H9 (cell line): ENCODE measurements around the gene RNF17. TPM values are rescaled to one million over a fixed set of nuclear protein-coding genes. Genes with fewer than 3 reads are reported as not detected.

Source experiments
- DNase-seq: peaks from one replicate; pipeline ENCODE4 v3.0.0-alpha.2; 2017
- H2AFZ ChIP-seq: one replicate; pipeline ENCODE4 v1.6.1; 2013; ENCODE audit warnings: mild to moderate bottlenecking, low read length, control low read depth, moderate library complexity
- H2AK5ac ChIP-seq: 2 replicates; pipeline ENCODE4 v1.6.1; 2013; ENCODE audit warnings: low read length, control low read depth, mixed read lengths; ENCODE audit not compliant: insufficient read length
- H2BK120ac ChIP-seq: one replicate; pipeline ENCODE4 v1.6.1; 2013; ENCODE audit warnings: low read depth, mild to moderate bottlenecking, low read length, control low read depth, inconsistent platforms; ENCODE audit not compliant: poor library complexity, severe bottlenecking
- H2BK12ac ChIP-seq: 2 replicates; pipeline ENCODE4 v1.6.1; 2013; ENCODE audit warnings: low read length, control low read depth, mixed read lengths, low read depth; ENCODE audit not compliant: insufficient read length
- H2BK15ac ChIP-seq: 2 replicates; pipeline ENCODE4 v1.6.1; 2013; ENCODE audit warnings: low read depth, low read length, control low read depth
- H2BK20ac ChIP-seq: one replicate; pipeline ENCODE4 v1.6.1; 2013; ENCODE audit warnings: low read depth, mild to moderate bottlenecking, low read length, control low read depth, inconsistent platforms; ENCODE audit not compliant: poor library complexity, severe bottlenecking
- H2BK5ac ChIP-seq: 2 replicates; pipeline ENCODE4 v1.6.1; 2013; ENCODE audit warnings: low read length, control low read depth, mixed read lengths; ENCODE audit not compliant: insufficient read length
- H3K14ac ChIP-seq: 2 replicates; pipeline ENCODE4 v1.6.1; 2013; ENCODE audit warnings: low read length, control low read depth; ENCODE audit not compliant: insufficient read depth
- H3K18ac ChIP-seq: 2 replicates; pipeline ENCODE4 v1.6.1; 2013; ENCODE audit warnings: low read depth, mild to moderate bottlenecking, mixed read lengths, low read length, control low read depth; ENCODE audit not compliant: insufficient read length
- H3K23ac ChIP-seq: 2 replicates; pipeline ENCODE4 v1.6.1; 2013; ENCODE audit warnings: low read length, control low read depth, mixed read lengths, low read depth; ENCODE audit not compliant: insufficient read length
- H3K23me2 ChIP-seq: 2 replicates; pipeline ENCODE4 v1.6.1; 2013; ENCODE audit warnings: low read depth, mild to moderate bottlenecking, mixed read lengths, low read length, control low read depth; ENCODE audit not compliant: insufficient read length, poor library complexity, severe bottlenecking
- H3K27ac ChIP-seq: 2 replicates; pipeline ENCODE4 v1.5.1; 2013; ENCODE audit warnings: low read length, control low read depth, mixed read lengths, low read depth; ENCODE audit not compliant: insufficient read length
- H3K27me3 ChIP-seq: 2 replicates; pipeline ENCODE4 v1.6.1; 2013; ENCODE audit warnings: low read length, control low read depth, inconsistent platforms; ENCODE audit not compliant: insufficient read depth
- H3K4ac ChIP-seq: 2 replicates; pipeline ENCODE4 v1.6.1; 2013; ENCODE audit warnings: low read depth, mild to moderate bottlenecking, control low read depth, inconsistent platforms, low read length, moderate library complexity
- H3K4me1 ChIP-seq: 2 replicates; pipeline ENCODE4 v1.6.1; 2013; ENCODE audit warnings: low read length, control low read depth, inconsistent platforms; ENCODE audit not compliant: insufficient read depth
- H3K4me2 ChIP-seq: 2 replicates; pipeline ENCODE4 v1.6.1; 2013; ENCODE audit warnings: low read length, control low read depth, mixed read lengths; ENCODE audit not compliant: insufficient read length, insufficient read depth
- H3K56ac ChIP-seq: 2 replicates; pipeline ENCODE4 v1.6.1; 2013; ENCODE audit warnings: low read depth, mild to moderate bottlenecking, mixed read lengths, low read length, control low read depth; ENCODE audit not compliant: insufficient read length
- H3K79me1 ChIP-seq: 2 replicates; pipeline ENCODE4 v1.6.1; 2013; ENCODE audit warnings: low read depth, mild to moderate bottlenecking, moderate library complexity, low read length, control low read depth, inconsistent platforms; ENCODE audit not compliant: insufficient read depth, poor library complexity, severe bottlenecking
- H3K79me2 ChIP-seq: 2 replicates; pipeline ENCODE4 v1.6.1; 2013; ENCODE audit warnings: low read length, control low read depth, inconsistent platforms; ENCODE audit not compliant: insufficient read depth
- H3K9ac ChIP-seq: 2 replicates; pipeline ENCODE4 v1.6.1; 2013; ENCODE audit warnings: low read length, control low read depth, mixed read lengths; ENCODE audit not compliant: insufficient read length; ENCODE audit errors: extremely low read depth
- H3K9me3 ChIP-seq: one replicate; pipeline ENCODE4 v1.6.1; 2013; ENCODE audit warnings: low read depth, low read length, inconsistent platforms; ENCODE audit not compliant: control insufficient read depth
- H3T11ph ChIP-seq: one replicate; pipeline ENCODE4 v1.6.1; 2013; ENCODE audit warnings: mild to moderate bottlenecking, low read length, control low read depth, inconsistent platforms
- H4K20me1 ChIP-seq: one replicate; pipeline ENCODE4 v1.6.1; 2013; ENCODE audit not compliant: control insufficient read depth, insufficient read length, insufficient read depth
- H4K5ac ChIP-seq: 2 replicates; pipeline ENCODE4 v1.6.1; 2013; ENCODE audit warnings: low read depth, mild to moderate bottlenecking, mixed read lengths, low read length, control low read depth; ENCODE audit not compliant: insufficient read length
- H4K8ac ChIP-seq: replicated peaks from 2 replicates; pipeline ENCODE4 v1.6.1; 2013; ENCODE audit warnings: low read length, control low read depth, mixed read lengths, low read depth; ENCODE audit not compliant: insufficient read length
- H4K91ac ChIP-seq: 2 replicates; pipeline ENCODE4 v1.6.1; 2013; ENCODE audit warnings: low read depth, mild to moderate bottlenecking, moderate library complexity, mixed read lengths, low read length, control low read depth; ENCODE audit not compliant: insufficient read length
- H3K27ac Mint-ChIP-seq, 3 experiments: 2 replicates in 2 of 3; 3 replicates in 1 of 3; pipeline ENCODE4 v1.8.0; 2020 to 2021; ENCODE audit warnings: mixed read lengths in 3 of 3, mild to moderate bottlenecking in 1 of 3, moderate library complexity in 1 of 3
- H3K27me3 Mint-ChIP-seq: 2 replicates; pipeline ENCODE4 v1.8.0; 2021; ENCODE audit warnings: low read depth, mild to moderate bottlenecking, moderate library complexity, mixed read lengths
- H3K36me3 Mint-ChIP-seq, 3 experiments: 2 replicates in 2 of 3; 3 replicates in 1 of 3; pipeline ENCODE4 v1.8.0; 2020 to 2021; ENCODE audit warnings: low read depth in 3 of 3, mixed read lengths in 3 of 3; ENCODE audit not compliant: insufficient read depth in 1 of 3
- H3K4me1 Mint-ChIP-seq, 2 experiments: 2 replicates each; pipeline ENCODE4 v1.8.0; 2020; ENCODE audit warnings: mixed read lengths in 2 of 2
- H3K4me3 Mint-ChIP-seq, 2 experiments: 2 replicates in 1 of 2; 3 replicates in 1 of 2; pipeline ENCODE4 v1.8.0; 2020 to 2021; ENCODE audit warnings: mild to moderate bottlenecking in 2 of 2, mixed read lengths in 2 of 2, moderate library complexity in 1 of 2
- H3K9me3 Mint-ChIP-seq, 2 experiments: 2 replicates in 1 of 2; 3 replicates in 1 of 2; pipeline ENCODE4 v1.8.0; 2020; ENCODE audit warnings: mild to moderate bottlenecking in 2 of 2, mixed read lengths in 2 of 2, moderate library complexity in 1 of 2
- CTCF ChIP-seq: fragments of 200-600 bp; sonication (generic); conservative IDR thresholded peaks from 3 replicates; pipeline ENCODE4 v1.8.0; 2021; ENCODE audit warnings: antibody characterized with exemption, mild to moderate bottlenecking
- WGBS: extraction: QIAGEN DNeasy Blood & Tissue Kit; methylation state at CpG from one replicate; pipeline ENCODE4 v1.1.7; 2013; ENCODE audit warnings: missing lambda C conversion rate, low lambda C conversion rate, mixed read lengths; ENCODE audit not compliant: insufficient read length; ENCODE audit errors: extremely low coverage; 5-methylcytosine and 5-hydroxymethylcytosine counted together
- total RNA-seq: library from RNA; stranded (reverse); gene quantifications from 2 replicates; pipeline ENCODE4 v1.2.1, GENCODE V29; 2021

RNF17 gene
- total RNA-seq, 1 experiment from 2014 or later, result not detected

- Histone ChIP-seq H3K27me3 (no peaks in the 10 kb centered on the region), H4K20me1 (no peaks in the 10 kb centered on the region), H2BK20ac (no peak overlapping the region), H3K14ac (no peak overlapping the region), H3K79me2 (no peaks in the 10 kb centered on the region), H3K18ac (no peak overlapping the region), H3K4me2 (no peak overlapping the region), H3K9ac (no peak overlapping the region), H3K23me2 (no peaks in the 10 kb centered on the region), H2AFZ (no peak overlapping the region), H2BK120ac (no peak overlapping the region), H3K4me1 (peaks cover 2% of the 10 kb centered on the region; the same call in 1 of the 2 replicates), H2BK15ac (no peak overlapping the region), H3K27ac (no peak overlapping the region), H2AK5ac (no peak overlapping the region), H4K8ac (no peak overlapping the region), H3K4ac (no peak overlapping the region), H3K9me3 (no peaks in the 10 kb centered on the region), H2BK5ac (no peak overlapping the region), H3K79me1 (no peaks in the 10 kb centered on the region), H2BK12ac (no peak overlapping the region), H4K5ac (no peak overlapping the region), H3T11ph (no peak overlapping the region), H4K91ac (no peak overlapping the region), H3K56ac (no peak overlapping the region), H3K23ac (no peak overlapping the region)
- peak overlapping the region in 1 of 3 experiments; percentile 23; a peak in 2 of 7 replicates for H3K27ac Mint-ChIP-seq
- no peak for TF ChIP-seq CTCF
- H3K4me1 Mint-ChIP-seq, result peaks cover 7% of the 10 kb centered on the region in 2 experiments
- H3K27me3 Mint-ChIP-seq, result no peaks in the 10 kb centered on the region
- no peaks in the 10 kb centered on the region for H3K9me3 Mint-ChIP-seq
- H3K36me3 Mint-ChIP-seq, result peaks cover 33 to 63% (median 55%) of the 10 kb centered on the region in 3 experiments
- no CpG with 5 or more reads among the region's 7 CpGs for WGBS
- H3K4me3 Mint-ChIP-seq, result no peak overlapping the region
- DNase-seq, result no peak
Observed at GRCh38 chr13:24890256-24890655, 126.3 kb downstream of the RNF17 start.
